Measurements from ENCODE around the gene SLC41A3. TPM values are rescaled to one million over a fixed set of nuclear protein-coding genes. Genes with fewer than 3 reads are reported as not detected.

SLC41A3 gene
- total and polyA plus RNA-seq, 2 of the 8 experiments (the other 6 are each of a cell fraction or from before 2014, with no cell fraction given) = 30.2 to 56.4 TPM

- Histone ChIP-seq H3K4me3 (ENCODE audit: extremely low read depth in 1 of 4, insufficient read depth in 2 of 4, low read depth in 3 of 4, low read length in 4 of 4) (no peak overlapping the region), H3K79me1 (ENCODE audit: low read depth, low read length) (no peaks in the 10 kb centered on the region), H3K18ac (ENCODE audit: extremely low read depth, low read length) (no peak overlapping the region), H3K23ac (ENCODE audit: insufficient read length) (no peak overlapping the region), H2BK12ac (ENCODE audit: low read depth, low read length) (no peak overlapping the region), H3K27ac (ENCODE audit: low read depth, low read length) (no peak overlapping the region), H4K20me1 (replicated peaks in 1 of 2; ENCODE audit: control insufficient read depth in 1 of 2, insufficient read depth in 2 of 2, low read length in 2 of 2) (no peaks in the 10 kb centered on the region), H2BK15ac (ENCODE audit: low read length) (no peak overlapping the region), H2BK5ac (ENCODE audit: low read depth, low read length) (no peak overlapping the region), H3K9ac (replicated peaks in 1 of 4; ENCODE audit: extremely low read depth in 1 of 4, low read depth in 3 of 4, low read length in 3 of 4) (no peak overlapping the region), H3K56ac (replicated peaks; ENCODE audit: insufficient read length, low read depth, low read length) (no peak overlapping the region), H3K4ac (replicated peaks; ENCODE audit: insufficient read length, low read depth, low read length) (no peak overlapping the region), H2BK20ac (ENCODE audit: low read length) (no peak overlapping the region), H3K14ac (ENCODE audit: insufficient read length) (no peak overlapping the region), H3K23me2 (ENCODE audit: low read depth, low read length) (no peaks in the 10 kb centered on the region), H3K4me1 (replicated peaks in 1 of 4; ENCODE audit: control insufficient read depth in 3 of 4, insufficient read depth in 4 of 4, low read length in 3 of 4) (peaks cover 0 to 21% (median 9%) of the 10 kb centered on the region in 4 experiments; a peak in 6 of 7 replicates), H3K79me2 (ENCODE audit: control insufficient read depth in 1 of 2, insufficient read depth in 2 of 2, low read length in 2 of 2) (no peaks in the 10 kb centered on the region), H2BK120ac (replicated peaks; ENCODE audit: low read depth, low read length) (no peak overlapping the region), H2AFZ (ENCODE audit: low read length) (no peak overlapping the region), H3K27me3 (replicated peaks in 1 of 4; ENCODE audit: control insufficient read depth in 3 of 4, extremely low read depth in 1 of 4, insufficient read depth in 3 of 4, low read length in 3 of 4) (peaks cover 0 to 3% (median 1%) of the 10 kb centered on the region in 4 experiments; a peak in 5 of 7 replicates), H3K36me3 (ENCODE audit: control insufficient read depth in 2 of 4, insufficient read depth in 4 of 4, low read length in 3 of 4) (no peaks in the 10 kb centered on the region), H3K4me2 (ENCODE audit: insufficient read depth in 1 of 2, low read depth in 2 of 2, low read length in 2 of 2) (no peak overlapping the region), H2AK5ac (ENCODE audit: low read depth, low read length) (no peak overlapping the region; the same call in 1 of the 2 replicates), H4K91ac (replicated peaks; ENCODE audit: insufficient read length, low read length) (no peak overlapping the region), H3K9me3 (ENCODE audit: insufficient read depth in 2 of 2, low read depth in 1 of 2, low read length in 1 of 2) (no peaks in the 10 kb centered on the region), H4K8ac (ENCODE audit: extremely low read depth, insufficient read depth, low read length) (no peak overlapping the region; the same call in 1 of the 2 replicates), H4K5ac (ENCODE audit: insufficient read length, low read depth, low read length) (no peak overlapping the region)
- DNase-seq (ENCODE audit: low read depth in 1 of 2, low spot score in 2 of 2) (peak in 1 of 2 experiments; percentile 38), FAIRE-seq (no peak)
- POLR2A ChIA-PET (ENCODE audit: partially characterized antibody) = no interaction called here
- 84% methylated on average over 15 of the region's 15 CpGs; no CpG with 5 or more reads in 1 of the 2 experiments for WGBS, 2 experiments (ENCODE audit: extremely low coverage in 1 of 2, insufficient coverage in 1 of 2, insufficient read length in 1 of 2, insufficient replicate concordance in 2 of 2, low coverage in 1 of 2, low lambda C conversion rate in 2 of 2, missing lambda C conversion rate in 1 of 2)
- CTCF ChIA-PET (ENCODE audit: partially characterized antibody) = interaction anchor here (5.0 to 6.1 kb wide), 2 partner anchors 19 to 28 kb away, joined by 52 to 58 read pairs; no protein-coding TSS in a partner anchor
- no peak for TF ChIP-seq GTF2F1 (IDR thresholded peaks at IDR 0.05; ENCODE audit: borderline replicate concordance, low read depth, low read length)
- TF ChIP-seq TBP (IDR thresholded peaks at IDR 0.05; ENCODE audit: low read depth, low read length) = no peak
- TF ChIP-seq BRCA1 (IDR thresholded peaks at IDR 0.05; ENCODE audit: low read depth, low read length) = no peak
Observed at GRCh38 chr3:126130081-126130855, 46.3 kb upstream of the SLC41A3 start.
